Measurements from ENCODE around the gene PRKCE.

PRKCE gene

GRCh38 chr2:45763797-45764196, 112.3 kb downstream of the PRKCE start:
- no peak for DNase-seq (ENCODE audit: low spot score)
- in situ Hi-C loops (cut with MboI; ENCODE audit: low sequenced_read_pairs, unreplicated experiment), result no loop called here
- TF ChIP-seq CTCF (IDR thresholded peaks at IDR 0.05; ENCODE audit: borderline replicate concordance, control extremely low read depth, extremely low read depth, insufficient read depth, missing control alignments), result no peak

GRCh38 chr2:45765007-45765727, 113.7 kb downstream of the PRKCE start:
- DNase-seq (ENCODE audit: low spot score), result no peak
- in situ Hi-C loops (cut with MboI; ENCODE audit: low sequenced_read_pairs, unreplicated experiment), result no loop called here
- TF ChIP-seq CTCF (IDR thresholded peaks at IDR 0.05; ENCODE audit: borderline replicate concordance, control extremely low read depth, extremely low read depth, insufficient read depth, missing control alignments), result no peak

GRCh38 chr2:45765728-45766254, 114.3 kb downstream of the PRKCE start:
- in situ Hi-C loops (cut with MboI; ENCODE audit: low sequenced_read_pairs, unreplicated experiment), result no loop called here

GRCh38 chr2:45768208-45768607, 116.7 kb downstream of the PRKCE start:
- in situ Hi-C loops (cut with MboI; ENCODE audit: low sequenced_read_pairs, unreplicated experiment), result no loop called here
- TF ChIP-seq CTCF (IDR thresholded peaks at IDR 0.05; ENCODE audit: borderline replicate concordance, control extremely low read depth, extremely low read depth, insufficient read depth, missing control alignments), result no peak
- no peak for DNase-seq (ENCODE audit: low spot score)

More at GRCh38 chr2:45765728-45766254, 114.3 kb downstream of the PRKCE start:
- no peak for DNase-seq (ENCODE audit: low spot score)
- no peak for TF ChIP-seq CTCF (IDR thresholded peaks at IDR 0.05; ENCODE audit: borderline replicate concordance, control extremely low read depth, extremely low read depth, insufficient read depth, missing control alignments)

GRCh38 chr2:45769056-45769455, 117.6 kb downstream of the PRKCE start:
- DNase-seq (ENCODE audit: low spot score), result no peak
- in situ Hi-C loops (cut with MboI; ENCODE audit: low sequenced_read_pairs, unreplicated experiment), result no loop called here
- TF ChIP-seq CTCF (IDR thresholded peaks at IDR 0.05; ENCODE audit: borderline replicate concordance, control extremely low read depth, extremely low read depth, insufficient read depth, missing control alignments), result no peak

- no peak for TF ChIP-seq CTCF (IDR thresholded peaks at IDR 0.05; ENCODE audit: borderline replicate concordance, control extremely low read depth, extremely low read depth, insufficient read depth, missing control alignments)
- in situ Hi-C loops (cut with MboI; ENCODE audit: low sequenced_read_pairs, unreplicated experiment), result no loop called here
- no peak for DNase-seq (ENCODE audit: low spot score)
These were observed 118.5 kb downstream of the PRKCE start for GRCh38 chr2:45769854-45770576.
